Esophagus muscularis mucosa (tissue), 4 donors: ENCODE data around the gene PAK5.

Experiments used
- EP300 ChIP-seq: sonication (generic); formaldehyde crosslinking; IDR thresholded peaks from one replicate; pipeline ENCODE4 v1.6.1; 2017; ENCODE audit warnings: antibody characterized with exemption
- POLR2A ChIP-seq: fragments of 450-650 bp; IDR thresholded peaks from one replicate; pipeline ENCODE4 v1.6.1; 2017; ENCODE audit warnings: antibody characterized with exemption, moderate library complexity, mild to moderate bottlenecking, low read depth
- POLR2AphosphoS5 ChIP-seq, 2 donors: sonication (generic); formaldehyde crosslinking; IDR thresholded peaks; one replicate each; pipeline ENCODE4 v1.6.1; 2017; ENCODE audit warnings: antibody characterized with exemption in 2 of 2
- TF ChIP-seq, protein P1 (sequence below), 3 experiments: fragments of 200-600 bp in 2 of 3; fragments of 450-650 bp in 1 of 3; sonication (generic) in 2 of 3; IDR thresholded peaks; one replicate each; pipeline ENCODE4 v1.5.1; 2017 to 2019; ENCODE audit warnings: antibody characterized with exemption in 3 of 3, mild to moderate bottlenecking in 2 of 3, moderate library complexity in 1 of 3

DNA sequence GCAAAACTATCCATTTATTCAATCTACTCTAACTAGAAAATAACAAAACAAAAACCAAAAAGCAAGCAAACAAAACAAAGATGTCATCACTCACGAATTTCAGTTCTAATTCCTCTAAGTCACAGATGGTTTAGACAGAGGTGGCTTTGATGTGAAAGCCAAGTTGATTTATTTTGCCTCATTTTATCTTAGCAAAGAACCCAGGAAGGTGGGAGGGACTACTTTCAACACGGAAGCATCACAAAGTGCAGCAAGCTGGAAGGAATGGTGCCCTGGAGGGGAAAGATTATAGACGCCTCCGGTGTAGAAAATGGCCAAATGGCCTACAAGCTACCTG lies 236.1 kb downstream of the PAK5 start:
- TF ChIP-seq, protein P1, sequence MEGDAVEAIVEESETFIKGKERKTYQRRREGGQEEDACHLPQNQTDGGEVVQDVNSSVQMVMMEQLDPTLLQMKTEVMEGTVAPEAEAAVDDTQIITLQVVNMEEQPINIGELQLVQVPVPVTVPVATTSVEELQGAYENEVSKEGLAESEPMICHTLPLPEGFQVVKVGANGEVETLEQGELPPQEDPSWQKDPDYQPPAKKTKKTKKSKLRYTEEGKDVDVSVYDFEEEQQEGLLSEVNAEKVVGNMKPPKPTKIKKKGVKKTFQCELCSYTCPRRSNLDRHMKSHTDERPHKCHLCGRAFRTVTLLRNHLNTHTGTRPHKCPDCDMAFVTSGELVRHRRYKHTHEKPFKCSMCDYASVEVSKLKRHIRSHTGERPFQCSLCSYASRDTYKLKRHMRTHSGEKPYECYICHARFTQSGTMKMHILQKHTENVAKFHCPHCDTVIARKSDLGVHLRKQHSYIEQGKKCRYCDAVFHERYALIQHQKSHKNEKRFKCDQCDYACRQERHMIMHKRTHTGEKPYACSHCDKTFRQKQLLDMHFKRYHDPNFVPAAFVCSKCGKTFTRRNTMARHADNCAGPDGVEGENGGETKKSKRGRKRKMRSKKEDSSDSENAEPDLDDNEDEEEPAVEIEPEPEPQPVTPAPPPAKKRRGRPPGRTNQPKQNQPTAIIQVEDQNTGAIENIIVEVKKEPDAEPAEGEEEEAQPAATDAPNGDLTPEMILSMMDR (IDR thresholded peaks at IDR 0.05), result no peak
- TF ChIP-seq EP300 (no peak), POLR2A (no peak), POLR2AphosphoS5 (IDR thresholded peaks at IDR 0.05) (no peak)
